ENCODE data around the gene IDUA.

Gene IDUA

DNA sequence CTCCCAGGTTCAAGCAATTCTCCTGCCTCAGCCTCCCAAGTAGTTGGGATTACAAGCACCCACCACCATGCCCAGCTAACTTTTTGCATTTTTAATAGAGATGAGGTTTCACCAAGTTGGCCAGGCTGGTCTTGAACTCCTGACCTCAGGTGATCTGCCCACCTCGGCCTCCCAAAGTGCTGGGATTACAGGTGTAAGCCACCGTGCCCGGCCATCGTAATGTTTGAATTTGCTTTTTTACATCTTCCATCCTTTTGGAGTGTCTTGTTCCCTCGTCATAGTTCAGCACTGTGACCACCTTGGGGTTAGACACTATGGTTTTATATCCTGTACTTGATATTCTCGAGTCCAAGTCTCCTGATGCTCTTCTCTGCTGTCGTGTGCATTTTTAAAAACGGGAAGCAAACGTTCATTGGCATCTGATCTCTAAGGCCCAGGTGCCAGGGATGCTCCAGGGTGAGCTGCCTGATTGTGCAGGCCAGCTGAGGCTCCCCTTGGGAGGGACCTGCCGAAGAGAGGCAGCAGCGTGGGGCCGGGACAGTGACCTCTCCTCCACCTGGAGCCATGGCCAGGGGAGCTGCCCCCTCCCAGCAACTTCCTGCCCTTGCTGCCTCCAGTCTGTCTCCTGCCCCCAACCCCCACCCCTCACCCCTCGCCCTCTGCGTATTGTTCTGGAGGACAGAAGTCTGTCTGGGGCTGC lies 30.2 kb upstream of the IDUA start:
- no peak for DNase-seq (ENCODE audit: low read depth in 2 of 2)

DNA sequence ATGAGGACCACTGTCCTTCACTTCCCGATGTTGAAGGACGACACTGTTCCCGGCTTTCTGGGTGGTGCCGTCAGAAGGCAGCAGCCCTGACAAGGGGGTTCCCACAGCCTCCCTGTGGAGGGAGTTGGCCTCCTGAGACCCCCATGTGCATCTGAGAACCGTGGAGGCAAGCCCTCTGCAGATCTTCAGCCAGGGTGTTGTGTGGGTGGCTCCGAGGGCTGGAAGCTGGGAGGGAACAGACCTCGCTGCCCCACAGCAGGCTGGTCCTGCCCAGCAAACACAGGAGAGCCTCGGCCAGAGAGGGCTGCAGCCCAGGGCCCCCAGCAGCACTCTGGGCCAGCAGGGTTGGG lies 29.6 kb upstream of the IDUA start:
- DNase-seq (ENCODE audit: low read depth in 2 of 2) = no peak

DNA sequence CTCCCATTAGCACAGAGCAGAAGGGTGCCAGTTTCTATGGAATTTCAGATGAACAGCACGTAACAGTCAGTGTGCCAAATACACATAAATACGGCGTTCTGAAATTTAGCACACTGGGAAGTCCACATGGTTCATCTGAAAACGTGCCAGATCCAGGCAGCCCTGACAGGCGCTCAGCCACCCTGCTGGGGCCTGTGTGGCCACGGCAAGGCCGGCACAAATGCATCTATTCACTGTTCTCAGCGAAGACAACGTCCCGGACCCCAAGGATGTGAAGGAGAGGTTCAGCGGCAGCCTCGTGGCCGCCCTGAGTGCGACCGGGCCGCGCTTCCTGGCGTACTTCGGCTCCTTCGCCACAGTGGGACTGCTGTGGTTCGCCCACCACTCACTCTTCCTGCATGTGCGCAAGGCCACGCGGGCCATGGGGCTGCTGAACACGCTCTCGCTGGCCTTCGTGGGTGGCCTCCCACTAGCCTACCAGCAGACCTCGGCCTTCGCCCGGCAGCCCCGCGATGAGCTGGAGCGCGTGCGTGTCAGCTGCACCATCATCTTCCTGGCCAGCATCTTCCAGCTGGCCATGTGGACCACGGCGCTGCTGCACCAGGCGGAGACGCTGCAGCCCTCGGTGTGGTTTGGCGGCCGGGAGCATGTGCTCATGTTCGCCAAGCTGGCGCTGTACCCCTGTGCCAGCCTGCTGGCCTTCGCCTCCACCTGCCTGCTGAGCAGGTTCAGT lies 29.1 kb upstream of the IDUA start:
- DNase-seq (ENCODE audit: low read depth in 2 of 2) = no peak

DNA sequence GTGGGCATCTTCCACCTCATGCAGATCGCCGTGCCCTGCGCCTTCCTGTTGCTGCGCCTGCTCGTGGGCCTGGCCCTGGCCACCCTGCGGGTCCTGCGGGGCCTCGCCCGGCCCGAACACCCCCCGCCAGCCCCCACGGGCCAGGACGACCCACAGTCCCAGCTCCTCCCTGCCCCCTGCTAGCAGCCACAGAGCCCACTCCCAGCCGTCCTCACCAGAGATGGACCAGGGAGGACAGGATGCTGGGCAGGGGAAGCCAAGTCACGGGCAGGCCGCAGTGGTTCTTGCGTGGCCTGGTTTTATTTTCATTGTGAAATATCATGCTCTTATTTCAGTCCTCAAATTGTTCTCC lies 28.6 kb upstream of the IDUA start:
- no peak for DNase-seq (ENCODE audit: low read depth in 2 of 2)

DNA sequence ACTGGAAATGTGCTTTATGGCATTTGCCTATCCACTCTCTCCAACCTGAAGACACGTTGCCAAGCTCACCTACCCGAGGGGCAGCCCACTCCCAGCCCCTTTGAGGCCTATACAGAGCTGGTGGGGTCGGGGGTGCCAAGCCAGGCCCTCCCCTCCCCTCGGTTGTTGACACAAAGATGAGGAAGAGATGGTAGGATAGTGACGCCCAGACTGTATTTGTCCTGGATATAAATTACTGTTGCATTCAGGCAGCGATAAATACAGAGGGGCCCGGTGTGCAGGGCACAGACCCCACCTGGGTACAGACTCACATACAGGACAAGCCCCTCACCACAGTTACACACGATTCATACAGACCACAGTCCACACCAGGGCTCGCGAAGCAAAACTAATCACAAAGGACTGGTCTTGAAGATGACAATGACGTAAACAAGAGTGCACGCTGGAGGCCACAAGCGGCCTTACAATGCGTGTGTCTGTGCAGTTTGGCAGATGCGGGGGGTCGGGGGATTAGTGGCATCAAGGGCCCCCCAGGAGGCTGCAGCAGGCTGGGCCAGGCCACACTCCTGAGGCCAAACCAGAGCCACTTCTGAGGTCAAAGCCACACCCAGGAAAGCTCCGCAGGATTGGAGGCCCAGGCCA lies 28.0 kb upstream of the IDUA start:
- DNase-seq (ENCODE audit: low read depth in 2 of 2) = no peak

- no peak for DNase-seq (ENCODE audit: low read depth in 2 of 2)
These were observed 27.3 kb upstream of the IDUA start for GRCh38 chr4:959338-960139.

GRCh38 chr4:960140-960635 lies 26.7 kb upstream of the IDUA start:
- no peak for DNase-seq (ENCODE audit: low read depth in 2 of 2)

DNA sequence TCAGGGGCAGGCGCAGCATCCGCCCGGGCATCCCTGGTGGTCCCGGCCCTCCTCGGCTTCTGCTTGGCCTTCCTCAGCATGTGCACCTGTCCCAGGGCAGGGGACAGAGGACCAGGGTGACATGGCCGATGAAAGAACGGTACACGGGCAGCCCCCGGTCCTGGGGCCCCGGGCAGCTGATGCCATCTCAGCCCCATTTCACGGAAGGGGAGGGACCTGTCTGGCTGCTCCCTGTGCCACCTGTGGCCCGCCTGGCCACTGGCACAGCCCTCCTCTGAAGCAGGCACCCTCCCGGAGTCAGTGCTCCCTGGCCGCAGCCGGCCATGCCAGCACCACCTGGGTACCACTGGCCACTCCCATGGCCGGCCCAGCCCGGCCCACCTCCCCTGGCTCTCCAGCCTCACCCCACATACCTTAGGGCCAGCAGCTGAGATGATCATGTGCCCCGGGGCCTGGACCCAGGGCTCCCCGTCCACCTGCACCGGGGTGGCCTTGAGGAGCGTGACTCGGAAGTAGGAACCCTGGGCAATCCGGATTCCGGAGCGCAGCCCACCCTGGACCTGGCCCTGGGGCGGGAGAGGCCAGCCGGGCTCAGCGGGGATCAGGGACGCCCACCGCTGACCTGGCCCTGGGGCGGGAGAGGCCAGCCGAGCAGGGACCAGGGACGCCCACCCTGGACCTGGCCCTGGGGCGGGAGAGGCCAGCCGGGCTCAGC lies 26.1 kb upstream of the IDUA start:
- no peak for DNase-seq (ENCODE audit: low read depth in 2 of 2)

- DNase-seq (ENCODE audit: low read depth in 2 of 2) = no peak
These were observed 25.3 kb upstream of the IDUA start for GRCh38 chr4:961351-962230.

DNA sequence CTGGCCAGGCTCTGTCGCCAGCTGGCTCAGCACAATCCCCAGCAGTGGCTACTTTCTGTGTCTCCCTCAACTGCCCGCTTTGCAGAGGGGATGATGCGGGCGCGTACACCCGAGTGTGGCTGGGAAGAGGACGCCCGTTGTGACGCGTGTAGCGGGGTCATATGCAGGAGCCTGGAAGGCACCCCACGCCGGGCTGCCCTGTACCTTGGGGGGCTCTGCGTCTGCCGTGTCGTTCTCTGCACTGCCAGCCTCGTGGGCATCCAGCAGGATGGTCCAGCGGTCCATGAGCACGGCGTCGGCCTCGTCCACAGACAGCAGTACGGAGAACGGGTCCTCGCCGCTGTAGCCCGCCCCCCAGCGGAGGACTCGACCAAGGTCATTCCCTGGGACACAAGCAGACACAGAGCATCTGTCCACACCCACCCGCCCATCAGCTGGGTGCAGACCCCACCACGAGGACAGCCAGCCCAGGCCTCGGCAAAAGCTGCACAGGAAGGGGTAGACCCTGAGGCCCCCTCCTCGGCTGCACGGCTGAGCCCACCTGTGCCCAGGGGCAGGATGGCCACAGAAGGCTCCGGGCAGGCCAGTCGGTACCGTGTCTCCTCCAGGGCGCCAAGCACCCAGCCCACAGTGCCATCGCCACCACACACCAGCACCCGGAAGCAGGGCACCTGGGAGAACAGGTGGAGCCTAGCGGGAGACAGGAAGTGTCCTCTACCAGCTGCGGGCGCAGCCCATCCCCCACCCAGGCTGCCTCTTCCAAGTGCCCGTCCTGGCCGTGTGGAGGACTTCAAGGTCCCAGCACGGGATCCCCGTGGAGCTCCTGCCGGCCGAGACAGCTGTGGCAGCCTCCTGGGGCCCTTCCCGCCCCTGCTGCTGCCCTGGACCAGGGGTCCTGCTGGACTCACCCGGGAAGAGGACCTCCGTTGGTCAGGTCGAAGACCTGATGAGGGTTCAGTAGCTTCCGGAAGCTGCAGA lies 24.3 kb upstream of the IDUA start:
- DNase-seq (ENCODE audit: low read depth in 2 of 2) = no peak

DNA sequence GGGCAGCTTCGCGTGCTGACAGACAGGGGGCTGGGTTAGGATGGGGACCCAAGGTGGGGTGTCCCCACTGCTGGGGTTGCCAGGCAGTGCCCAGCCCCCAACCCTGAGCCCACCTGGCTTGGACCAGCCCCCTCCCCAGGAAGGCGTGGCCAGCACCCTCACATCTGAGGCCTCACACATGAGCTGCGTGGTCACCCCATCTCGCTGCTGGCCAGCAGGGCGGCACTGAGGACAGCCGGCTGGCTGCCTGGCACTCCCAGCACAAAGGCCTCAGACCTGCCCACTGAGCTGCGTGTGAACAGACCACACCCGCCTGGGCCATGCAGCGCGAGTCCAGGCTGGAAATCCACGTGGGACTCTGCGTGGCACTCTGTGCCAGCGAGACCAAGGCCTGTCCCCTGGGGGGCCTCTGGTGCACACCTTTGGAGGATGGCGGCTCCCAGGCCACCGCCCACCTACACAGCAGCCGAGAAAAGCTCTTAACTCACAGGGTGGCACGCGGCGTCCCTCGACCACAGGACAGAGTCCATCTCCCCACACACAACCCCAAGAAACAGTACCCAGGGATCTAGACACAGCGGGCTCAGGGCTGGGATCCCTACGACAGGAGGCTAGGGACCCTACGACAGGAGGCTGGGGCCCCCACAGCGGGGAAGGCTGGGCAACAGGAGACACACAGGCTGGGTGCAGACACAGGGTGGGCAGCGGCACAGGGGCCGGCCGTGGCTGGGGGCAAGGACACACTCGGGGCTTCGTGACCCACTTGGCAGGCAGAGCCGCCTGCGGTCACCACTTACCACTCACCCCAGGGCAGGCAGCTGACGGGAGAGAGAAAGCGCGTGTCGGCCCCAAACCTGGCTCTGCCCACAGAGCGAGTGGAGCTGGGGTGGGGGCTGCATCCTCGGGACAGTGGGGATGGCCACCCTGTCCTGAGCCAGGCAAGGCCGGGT lies 23.3 kb upstream of the IDUA start:
- DNase-seq (ENCODE audit: low read depth in 2 of 2) = no peak

GRCh38 chr4:964346-965025 lies 22.4 kb upstream of the IDUA start:
- no peak for DNase-seq (ENCODE audit: low read depth in 2 of 2)

GRCh38 chr4:965048-965765 lies 21.6 kb upstream of the IDUA start:
- no peak for DNase-seq (ENCODE audit: low read depth in 2 of 2)

- DNase-seq (ENCODE audit: low read depth in 2 of 2) = no peak
These were observed 21.1 kb upstream of the IDUA start for GRCh38 chr4:965766-966134.

GRCh38 chr4:966266-967112 lies 20.4 kb upstream of the IDUA start:
- no peak for DNase-seq (ENCODE audit: low read depth in 2 of 2)

Measured in fibroblast of skin of left biceps (primary cell).